ENCODE results near the gene VCL.

DNA sequence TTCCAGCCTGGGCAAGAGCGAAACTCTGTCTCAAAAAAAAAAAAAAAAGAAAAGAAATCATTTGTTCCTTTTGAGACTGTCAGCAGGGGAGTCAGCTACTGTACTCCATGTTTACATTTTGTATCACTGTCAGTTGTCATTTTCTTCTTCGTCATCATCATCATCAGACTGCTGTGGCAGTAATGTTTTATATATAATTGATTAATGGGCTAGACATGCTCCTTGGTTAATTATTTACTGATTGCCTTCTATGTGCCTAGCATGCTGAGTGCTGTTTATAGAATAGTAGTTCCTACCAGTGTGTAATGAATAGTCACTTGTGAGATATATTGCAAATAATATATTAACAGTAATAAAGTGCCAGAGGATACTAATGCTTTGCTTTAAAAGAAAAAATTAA is 50.5 kb downstream of the VCL start:
- TF ChIP-seq, protein P1, sequence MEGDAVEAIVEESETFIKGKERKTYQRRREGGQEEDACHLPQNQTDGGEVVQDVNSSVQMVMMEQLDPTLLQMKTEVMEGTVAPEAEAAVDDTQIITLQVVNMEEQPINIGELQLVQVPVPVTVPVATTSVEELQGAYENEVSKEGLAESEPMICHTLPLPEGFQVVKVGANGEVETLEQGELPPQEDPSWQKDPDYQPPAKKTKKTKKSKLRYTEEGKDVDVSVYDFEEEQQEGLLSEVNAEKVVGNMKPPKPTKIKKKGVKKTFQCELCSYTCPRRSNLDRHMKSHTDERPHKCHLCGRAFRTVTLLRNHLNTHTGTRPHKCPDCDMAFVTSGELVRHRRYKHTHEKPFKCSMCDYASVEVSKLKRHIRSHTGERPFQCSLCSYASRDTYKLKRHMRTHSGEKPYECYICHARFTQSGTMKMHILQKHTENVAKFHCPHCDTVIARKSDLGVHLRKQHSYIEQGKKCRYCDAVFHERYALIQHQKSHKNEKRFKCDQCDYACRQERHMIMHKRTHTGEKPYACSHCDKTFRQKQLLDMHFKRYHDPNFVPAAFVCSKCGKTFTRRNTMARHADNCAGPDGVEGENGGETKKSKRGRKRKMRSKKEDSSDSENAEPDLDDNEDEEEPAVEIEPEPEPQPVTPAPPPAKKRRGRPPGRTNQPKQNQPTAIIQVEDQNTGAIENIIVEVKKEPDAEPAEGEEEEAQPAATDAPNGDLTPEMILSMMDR (IDR thresholded peaks at IDR 0.05) = no peak
- no peak for TF ChIP-seq ZFX (IDR thresholded peaks at IDR 0.05; ENCODE audit: borderline replicate concordance)

Measured in 22Rv1 (cell line).